HepG2 (cell line): ENCODE data around the gene CENPB. TPM values are rescaled to one million over a fixed set of nuclear protein-coding genes. Genes with fewer than 3 reads are reported as not detected.

Source experiments
- ATF6 ChIP-seq: sonication (generic); formaldehyde crosslinking; conservative IDR thresholded peaks from 2 replicates; pipeline ENCODE4 v1.4.0; 2020; ENCODE audit warnings: missing genetic modification reagents
- CEBPZ ChIP-seq: IDR thresholded peaks from 2 replicates; pipeline ENCODE4 v1.6.1; 2012; ENCODE audit warnings: low read length, improper control_type of control experiment
- GTF3A ChIP-seq: sonication (generic); formaldehyde crosslinking; conservative IDR thresholded peaks from 2 replicates; pipeline ENCODE4 v1.4.0; 2020; ENCODE audit warnings: mild to moderate bottlenecking, missing genetic modification reagents
- IKZF5 ChIP-seq: IDR thresholded peaks from 2 replicates; pipeline ENCODE4 v1.6.1; 2018; ENCODE audit warnings: missing genetic modification reagents, mild to moderate bottlenecking, missing compliant biosample characterization
- MAFF ChIP-seq: IDR thresholded peaks from 2 replicates; pipeline ENCODE4 v1.6.1; 2011; ENCODE audit warnings: low read depth, low read length, improper control_type of control experiment
- NFYC ChIP-seq: IDR thresholded peaks from 2 replicates; pipeline ENCODE4 v1.6.1; 2016; ENCODE audit warnings: missing genetic modification reagents, missing compliant biosample characterization
- NR3C1 ChIP-seq: sonication (generic); formaldehyde crosslinking; IDR thresholded peaks from 2 replicates; pipeline ENCODE4 v1.4.0; 2020; ENCODE audit warnings: missing genetic modification reagents
- PRDM10 ChIP-seq: sonication (generic); formaldehyde crosslinking; IDR thresholded peaks from 2 replicates; pipeline ENCODE4 v1.4.0; 2020; ENCODE audit warnings: low read depth, missing genetic modification reagents
- SIX1 ChIP-seq: sonication (generic); formaldehyde crosslinking; IDR thresholded peaks from 2 replicates; pipeline ENCODE4 v1.4.0; 2020; ENCODE audit warnings: missing genetic modification reagents, borderline replicate concordance
- ZNF609 ChIP-seq: sonication (generic); formaldehyde crosslinking; IDR thresholded peaks from 2 replicates; pipeline ENCODE4 v1.4.0; 2020; ENCODE audit warnings: mild to moderate bottlenecking, missing genetic modification reagents, borderline replicate concordance
- ZNF670 ChIP-seq: sonication (generic); formaldehyde crosslinking; IDR thresholded peaks from 2 replicates; pipeline ENCODE4 v1.8.0; 2022; ENCODE audit warnings: mild to moderate bottlenecking, missing genetic modification reagents, borderline replicate concordance
- ZNF878 ChIP-seq: sonication (generic); formaldehyde crosslinking; IDR thresholded peaks from 2 replicates; pipeline ENCODE4 v1.8.1; 2023; ENCODE audit warnings: mild to moderate bottlenecking, missing genetic modification reagents, moderate library complexity
- polyA plus RNA-seq, 8 experiments: library from polyadenylated mRNA; depleted of rRNA in 3 of 8; stranded (reverse) in 7 of 8; unstranded in 1 of 8; fragments of >200 nt; fragmentation: Illumina TruSeq in 4 of 8; extraction: Trizol in 4 of 8; gene quantifications; 2 replicates each; pipeline versions ENCODE4 v1.2.1 to v1.2.3, GENCODE V29; 2011 to 2016; ENCODE audit warnings: low read depth in 4 of 8, missing spikeins in 1 of 8, mixed read lengths in 1 of 8; ENCODE audit not compliant: insufficient read depth in 1 of 8
- total RNA-seq, 5 experiments: library from RNA; depleted of rRNA; stranded (reverse); fragments of >200 nt; fragmentation: Illumina TruSeq; extraction: Trizol; gene quantifications; 2 replicates each; pipeline ENCODE4 v1.2.3, GENCODE V29; 2016; ENCODE audit warnings: low read depth in 1 of 5

Gene CENPB
- total and polyA plus RNA-seq, 2 of the 13 experiments (the other 11 are each of a cell fraction or from before 2014, with no cell fraction given), result 10.4 to 54.5 TPM

GRCh38 chr20:3777716-3778629, 8.6 kb downstream of the CENPB start (continued):
- no peak for TF ChIP-seq IKZF5 (CRISPR knock-in tag)
- TF ChIP-seq PRDM10 (CRISPR knock-in tag), result no peak
- TF ChIP-seq CEBPZ, result no peak
- no peak for TF ChIP-seq SIX1
- TF ChIP-seq ZNF878, result no peak
- TF ChIP-seq NFYC, result no peak
- no peak for TF ChIP-seq MAFF
- TF ChIP-seq ZNF609 (CRISPR knock-in tag), result no peak; the same call in 1 of the 2 replicates
- TF ChIP-seq GTF3A (CRISPR knock-in tag), result no peak
- TF ChIP-seq ATF6 (CRISPR knock-in tag), result no peak
- peak; percentile 46; the same call in 1 of the 2 replicates for TF ChIP-seq NR3C1 (CRISPR knock-in tag)
- TF ChIP-seq ZNF670 (CRISPR knock-in tag), result no peak
